HL-60/S4 (cell line): Measurements from ENCODE around the gene PDXDC1.
"Not testable (repeated sequence)": the region's sequence is repeated elsewhere in the genome, so short reads cannot be mapped to it uniquely, and the experiment has no call there.

Experiments used
- in situ Hi-C: fragments of 300-500 bp; cut with MboI; formaldehyde crosslinking; loops from 2 replicates; pipeline ENCODE4 v1.14.3; 2022; ENCODE audit warnings: low sequenced_read_pairs

Gene PDXDC1

DNA sequence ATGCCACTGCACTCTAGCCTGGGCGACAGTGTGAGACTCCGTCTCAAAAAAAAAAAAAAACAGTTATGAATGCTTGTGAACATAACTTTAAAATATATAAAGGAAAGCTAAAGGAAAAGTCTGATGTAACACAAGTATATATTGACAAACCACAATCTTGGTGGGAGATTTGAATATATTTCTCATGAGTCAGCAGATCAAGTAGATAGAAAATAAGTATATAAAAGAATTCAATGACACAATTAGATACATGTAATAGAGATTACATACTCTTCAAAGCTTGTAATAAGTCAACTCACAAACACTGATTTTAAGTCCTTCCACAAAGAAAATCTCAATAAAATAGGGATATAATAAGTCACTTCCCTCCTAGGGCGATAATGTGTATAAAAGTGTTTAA, 40.8 kb downstream of the PDXDC1 start:
- in situ Hi-C loops: not testable (repeated sequence)

DNA sequence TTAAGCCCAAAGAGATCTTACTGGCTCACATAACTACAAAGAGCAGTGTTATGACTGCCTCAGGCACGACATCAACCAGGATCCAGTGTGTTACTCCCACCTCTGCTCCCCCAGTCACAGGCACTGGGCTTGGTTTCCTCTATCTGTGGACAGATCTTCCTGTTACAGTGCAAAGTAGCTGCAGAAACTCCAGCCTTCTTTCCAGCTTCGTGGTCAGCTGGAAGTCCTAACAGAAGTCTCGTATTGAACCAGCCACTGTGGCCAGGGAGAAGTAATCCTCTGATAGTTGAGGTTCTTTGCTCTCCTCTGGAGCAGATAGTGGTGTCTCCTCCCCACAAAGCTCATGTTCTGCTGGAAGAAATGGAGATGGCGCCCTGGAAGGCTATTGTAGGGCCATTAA, 41.5 kb downstream of the PDXDC1 start:
- in situ Hi-C loops: not testable (repeated sequence)

DNA sequence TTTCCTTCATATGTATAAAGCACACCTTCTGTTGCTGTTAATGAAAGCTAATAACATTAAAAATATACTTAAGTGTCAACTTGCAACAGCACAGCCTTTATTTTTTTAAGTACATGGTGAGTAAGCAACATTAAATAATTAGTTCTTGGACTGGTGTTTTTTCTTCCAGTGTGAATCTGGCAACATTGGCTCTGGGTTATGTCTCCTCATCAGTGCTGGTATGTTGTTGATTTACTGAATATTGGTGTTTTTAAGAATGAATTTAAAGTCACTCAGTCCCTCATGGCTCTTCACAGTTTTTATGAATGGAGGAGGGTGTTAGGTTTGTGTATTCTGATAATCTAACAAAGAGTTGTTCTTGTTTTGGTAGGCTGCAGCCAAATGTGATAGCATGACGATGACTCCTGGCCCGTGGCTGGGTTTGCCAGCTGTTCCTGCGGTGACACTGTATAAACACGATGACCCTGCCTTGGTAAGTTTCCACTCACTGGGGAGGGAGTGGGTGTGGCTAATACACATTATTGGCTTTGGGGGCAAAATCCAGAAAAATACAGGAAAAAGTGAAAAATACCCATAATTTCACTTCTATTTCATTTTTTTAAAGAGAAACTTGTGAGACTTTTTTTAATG, 42.2 kb downstream of the PDXDC1 start:
- in situ Hi-C loops: not testable (repeated sequence)

DNA sequence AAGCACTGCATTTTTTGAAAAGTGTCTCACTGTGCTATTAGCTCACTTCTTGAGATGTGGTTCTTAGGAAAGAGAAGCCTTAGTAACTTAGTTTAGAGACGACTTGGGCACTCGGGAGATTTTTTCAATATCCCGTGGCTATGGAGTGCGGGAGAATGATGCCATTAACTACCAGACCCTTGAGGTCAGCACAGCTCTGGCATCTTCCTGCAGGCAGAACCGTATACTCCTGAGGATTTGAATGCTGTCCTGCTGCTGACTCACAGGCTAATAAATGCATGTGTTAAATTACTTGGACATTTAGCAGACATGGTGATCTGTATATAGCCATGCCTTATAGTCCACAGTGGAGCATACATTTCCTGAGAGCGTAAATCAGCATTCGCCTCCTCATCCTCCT, 46.6 kb downstream of the PDXDC1 start:
- in situ Hi-C loops: not testable (repeated sequence)

DNA sequence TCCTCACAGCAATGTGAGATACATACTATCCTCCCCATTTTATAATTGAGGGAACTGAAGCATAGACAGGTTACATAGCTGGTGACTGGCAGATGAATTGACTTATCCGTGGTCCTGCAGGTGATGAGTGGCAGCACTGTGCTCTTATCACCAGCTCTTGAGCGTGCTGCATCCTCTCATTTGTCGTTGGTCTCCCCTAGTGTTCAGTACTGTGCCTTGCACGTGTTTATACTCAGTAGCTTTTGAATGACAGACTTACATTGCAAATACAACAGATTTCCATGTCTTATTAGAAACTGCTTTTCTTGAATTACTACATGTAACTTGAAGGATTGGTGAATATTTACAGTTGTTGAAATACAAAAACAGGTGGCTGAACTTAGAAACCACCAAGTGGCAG, 47.4 kb downstream of the PDXDC1 start:
- in situ Hi-C loops: not testable (repeated sequence)

DNA sequence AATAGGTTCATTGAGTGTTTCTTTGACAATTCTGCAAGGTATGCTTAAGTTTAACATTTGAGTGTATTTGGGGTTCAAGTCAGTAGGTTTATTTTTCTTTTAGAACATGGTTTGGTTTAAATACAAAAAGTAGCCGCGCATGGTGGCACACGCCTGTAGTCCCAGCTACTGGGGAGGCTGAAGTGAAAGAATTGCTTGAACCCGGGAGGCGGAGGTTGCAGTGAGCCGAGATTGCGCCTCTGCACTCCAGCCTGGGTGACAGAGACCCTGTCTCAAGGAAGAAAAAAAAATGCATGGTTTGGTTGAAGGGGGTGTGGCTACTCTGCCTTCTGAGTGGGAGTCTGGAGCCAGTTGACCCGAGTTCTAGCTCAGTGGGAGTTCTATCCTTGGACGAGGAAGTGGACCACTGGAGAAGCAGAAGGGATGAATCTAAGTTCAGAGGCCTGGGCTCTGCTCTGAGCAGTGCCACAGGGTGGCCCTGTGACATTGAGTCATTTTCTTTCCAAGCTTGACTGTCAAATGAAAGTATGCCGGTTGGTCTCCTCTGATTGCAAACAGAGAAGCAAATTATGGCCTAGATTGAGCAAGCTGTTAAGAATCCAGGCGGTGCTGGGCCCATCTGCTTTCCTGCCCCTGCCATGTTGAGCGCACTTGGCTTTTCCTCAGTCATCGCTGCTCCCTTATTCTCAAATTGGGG, 48.7 kb downstream of the PDXDC1 start:
- in situ Hi-C loops: not testable (repeated sequence)

DNA sequence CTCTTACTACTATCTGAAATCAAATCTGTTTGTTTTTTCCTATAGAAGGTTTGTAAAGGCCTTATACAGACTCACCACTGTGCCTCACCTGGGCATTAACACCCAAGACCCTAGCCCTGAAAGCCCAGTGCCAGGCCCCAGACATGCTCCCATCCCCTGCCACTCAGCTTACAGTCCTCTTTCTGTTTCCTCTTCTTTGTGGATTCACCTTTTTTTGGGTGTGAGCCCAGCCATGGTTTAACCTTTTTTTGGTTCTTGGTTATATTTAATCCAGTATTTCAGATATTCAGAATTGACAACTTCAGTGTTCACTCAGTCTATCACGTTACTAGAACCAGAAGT, 50.0 kb downstream of the PDXDC1 start:
- in situ Hi-C loops: not testable (repeated sequence)

DNA sequence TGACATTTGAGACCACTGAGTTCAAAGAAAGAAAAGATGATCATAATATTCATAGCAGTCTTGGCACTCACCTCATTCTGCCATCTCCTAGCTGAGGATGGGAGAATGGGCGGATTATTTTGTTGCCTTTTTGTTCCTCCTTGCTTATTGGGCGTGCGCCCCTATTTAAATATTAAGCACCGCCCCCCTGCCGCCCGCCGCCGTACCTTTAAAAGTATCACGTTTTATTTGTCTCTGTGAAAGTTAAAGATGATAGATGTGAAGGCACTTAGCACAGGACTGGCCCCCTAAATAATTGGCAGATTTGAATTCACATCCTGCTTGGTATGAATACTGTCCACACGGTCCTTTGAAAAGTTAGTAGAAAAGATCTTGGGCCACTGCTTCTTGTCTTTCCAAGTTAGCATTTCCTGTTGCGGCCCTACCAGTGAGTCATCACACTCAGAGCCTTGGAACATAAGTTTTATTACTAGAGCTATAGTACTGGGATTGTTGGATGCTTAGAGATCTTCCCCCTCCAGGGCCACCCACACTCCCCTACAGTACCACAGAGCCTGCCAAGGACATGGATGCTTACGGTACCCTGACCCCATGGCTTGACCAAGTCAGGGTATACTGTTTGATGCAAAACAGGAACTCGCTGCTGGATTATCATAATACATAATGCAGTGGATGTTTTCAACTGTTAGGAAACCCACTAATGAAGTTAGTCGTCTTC, 50.6 kb downstream of the PDXDC1 start:
- in situ Hi-C loops: not testable (repeated sequence)

DNA sequence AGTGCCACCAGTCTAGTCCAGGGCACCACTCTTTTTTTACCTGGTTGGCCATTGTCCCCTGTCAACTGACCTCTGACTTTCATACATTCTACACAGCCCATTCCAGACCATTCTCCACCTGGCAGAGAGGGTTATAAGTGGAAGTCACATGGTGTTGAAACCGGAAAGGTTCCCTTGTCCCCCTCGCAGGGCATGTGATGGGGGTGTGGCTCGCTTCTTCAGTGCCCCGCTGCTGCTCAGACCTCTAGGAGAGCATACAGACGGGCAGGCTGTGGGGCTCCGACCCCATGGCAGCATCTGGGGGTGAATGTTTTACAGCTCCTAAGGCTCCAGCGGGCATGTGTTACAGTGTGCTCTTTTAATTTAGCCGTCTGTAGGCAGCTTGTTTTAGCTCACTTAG, 52.2 kb downstream of the PDXDC1 start:
- in situ Hi-C loops: not testable (repeated sequence)

DNA sequence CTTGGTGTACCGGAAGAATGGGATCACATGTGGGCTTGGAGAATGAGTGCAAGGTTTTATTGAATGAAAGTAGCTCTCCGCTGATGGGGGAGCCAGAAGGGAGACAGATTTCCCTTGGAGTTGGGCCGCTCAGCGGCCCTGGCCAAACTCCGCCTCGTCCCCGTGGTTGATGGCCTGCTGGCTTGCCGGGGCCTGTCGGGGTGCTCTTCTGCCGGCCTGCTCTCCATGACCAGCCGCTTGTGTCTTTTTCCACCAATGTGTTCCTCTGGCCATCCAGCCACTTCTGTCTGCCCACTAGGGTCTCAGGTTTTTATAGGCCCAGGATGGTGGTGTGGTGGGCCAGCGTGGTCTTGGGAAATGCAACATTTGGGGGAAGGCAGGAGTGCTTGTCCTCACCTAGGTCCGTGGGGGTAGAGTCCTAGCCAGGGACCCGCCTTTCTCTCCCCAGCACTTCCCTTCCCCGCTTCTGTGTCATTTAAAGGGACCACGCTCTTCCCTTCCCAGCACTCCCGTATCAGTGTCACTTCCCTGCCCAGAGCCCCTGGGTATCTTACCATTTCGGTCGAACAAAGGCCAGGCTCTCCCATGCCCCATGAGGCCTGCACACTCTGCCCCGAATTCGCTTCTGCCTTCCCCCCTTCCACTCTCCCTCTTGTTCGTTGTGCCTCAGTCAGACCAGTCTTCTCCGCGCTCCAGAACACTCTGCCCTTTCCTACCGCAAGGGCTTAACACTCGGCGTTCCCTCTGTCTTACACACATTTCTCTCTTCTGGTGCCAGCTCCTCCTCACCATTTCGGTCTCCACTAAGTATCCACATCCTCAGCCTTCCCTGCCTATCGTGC, 52.9 kb downstream of the PDXDC1 start:
- in situ Hi-C loops: not testable (repeated sequence)

DNA sequence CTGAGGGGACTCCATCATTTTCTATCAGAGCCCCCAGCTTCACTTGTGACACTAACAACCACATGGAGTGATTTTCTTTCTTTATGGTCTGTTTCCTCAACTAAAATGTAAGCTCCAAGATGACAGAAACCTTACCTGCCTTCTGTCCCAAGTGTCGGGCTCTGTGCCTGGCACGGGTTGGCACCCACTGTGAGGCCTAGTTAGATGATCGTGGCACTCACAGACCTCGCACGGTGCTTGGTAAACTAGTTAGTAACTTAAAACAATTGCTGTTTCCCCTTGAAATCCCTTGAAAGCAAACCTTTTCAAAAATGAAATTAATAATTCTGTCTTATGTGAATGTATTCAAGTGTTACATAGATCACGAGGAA, 53.5 kb downstream of the PDXDC1 start:
- in situ Hi-C loops: not testable (repeated sequence)

DNA sequence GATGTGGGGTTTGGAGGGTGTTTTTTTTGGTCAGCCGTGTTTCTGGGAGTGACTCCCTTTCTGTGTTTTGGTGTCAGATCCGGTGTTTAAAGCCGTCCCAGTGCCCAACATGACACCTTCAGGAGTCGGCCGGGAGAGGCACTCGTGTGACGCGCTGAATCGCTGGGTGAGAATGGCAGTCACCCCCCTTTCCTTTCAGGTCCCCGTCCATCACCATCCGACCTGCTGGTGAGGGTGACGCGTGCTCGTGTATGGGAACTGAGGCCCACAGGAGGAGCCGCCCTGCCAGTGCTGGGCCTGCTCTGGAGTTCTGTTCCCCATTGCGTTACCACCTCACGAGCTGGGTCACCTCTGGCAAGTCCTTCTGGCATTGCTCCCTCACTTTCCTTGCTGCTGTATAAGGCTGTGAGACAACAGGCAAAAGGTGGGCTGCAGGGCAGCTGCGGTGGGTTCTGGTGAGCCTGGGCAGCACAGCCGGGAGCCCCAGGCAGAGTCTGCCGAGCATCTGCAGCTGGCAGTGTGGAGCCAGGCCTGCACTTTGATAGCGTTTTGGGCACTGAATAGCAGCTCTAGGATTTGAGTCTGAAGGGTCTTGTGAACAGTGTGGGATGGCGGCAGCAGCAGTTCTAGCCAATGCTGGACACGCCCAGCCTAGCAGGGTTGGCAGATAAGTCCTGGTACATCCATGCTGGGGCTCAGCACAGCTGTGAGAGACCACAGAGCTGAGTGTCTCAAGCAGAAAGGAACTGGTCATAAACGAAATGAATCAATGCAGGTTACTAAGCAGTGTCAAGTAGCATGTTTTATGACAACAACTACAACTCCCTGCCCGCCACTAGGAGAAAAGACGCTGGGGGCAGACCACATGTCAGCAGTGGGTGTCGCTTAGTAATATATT, 54.2 kb downstream of the PDXDC1 start:
- in situ Hi-C loops: not testable (repeated sequence)

DNA sequence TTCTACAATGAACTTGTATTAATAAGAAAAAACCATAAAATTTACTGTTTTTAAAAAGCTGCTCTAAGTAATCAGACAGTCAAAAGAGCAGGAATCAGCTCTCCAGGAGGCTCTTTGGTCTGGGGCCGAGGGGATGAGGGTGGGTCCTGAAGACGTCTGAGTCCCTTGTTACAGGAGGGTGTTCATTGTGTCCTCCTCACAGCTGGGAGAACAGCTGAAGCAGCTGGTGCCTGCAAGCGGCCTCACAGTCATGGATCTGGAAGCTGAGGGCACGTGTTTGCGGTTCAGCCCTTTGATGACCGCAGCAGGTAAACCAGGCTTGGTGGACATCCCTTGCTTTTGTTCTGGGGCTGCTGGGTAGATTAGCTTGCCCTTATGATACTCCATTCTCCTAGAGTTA, 54.9 kb downstream of the PDXDC1 start:
- in situ Hi-C loops: not testable (repeated sequence)

DNA sequence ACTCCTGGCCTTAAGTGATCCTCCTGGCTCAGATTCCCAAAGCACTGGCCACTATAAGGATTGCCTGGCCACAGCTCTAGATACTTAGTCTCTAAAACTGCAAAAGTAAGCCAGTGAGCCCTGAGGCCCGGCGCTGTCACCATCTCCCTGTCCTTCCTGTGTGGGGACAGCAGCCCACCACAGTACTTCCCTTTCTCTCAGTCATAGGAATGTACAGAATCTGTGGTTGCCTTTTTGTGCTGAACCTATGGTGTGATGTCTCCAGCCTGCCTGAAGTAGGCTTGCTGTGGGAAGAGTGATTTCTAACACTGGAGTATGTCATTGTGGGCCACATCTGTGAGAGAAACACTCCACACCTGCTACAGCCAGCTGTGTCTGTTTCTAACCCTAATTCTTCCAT, 56.4 kb downstream of the PDXDC1 start:
- in situ Hi-C loops: no loop called here

DNA sequence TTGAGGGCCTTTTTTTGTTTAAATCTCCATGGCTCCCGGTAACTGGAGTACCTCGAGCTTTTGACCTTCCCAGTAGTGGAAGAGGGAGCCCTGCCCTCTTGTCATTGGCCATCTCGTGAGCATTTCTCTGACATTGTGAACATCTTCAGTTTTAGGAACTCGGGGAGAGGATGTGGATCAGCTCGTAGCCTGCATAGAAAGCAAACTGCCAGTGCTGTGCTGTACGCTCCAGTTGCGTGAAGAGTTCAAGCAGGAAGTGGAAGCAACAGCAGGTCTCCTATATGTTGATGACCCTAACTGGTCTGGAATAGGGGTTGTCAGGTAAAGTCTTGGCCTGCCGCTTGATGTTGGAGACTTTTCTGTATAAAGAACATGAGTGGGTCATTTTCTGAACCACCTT, 56.8 kb downstream of the PDXDC1 start:
- in situ Hi-C loops: no loop called here

DNA sequence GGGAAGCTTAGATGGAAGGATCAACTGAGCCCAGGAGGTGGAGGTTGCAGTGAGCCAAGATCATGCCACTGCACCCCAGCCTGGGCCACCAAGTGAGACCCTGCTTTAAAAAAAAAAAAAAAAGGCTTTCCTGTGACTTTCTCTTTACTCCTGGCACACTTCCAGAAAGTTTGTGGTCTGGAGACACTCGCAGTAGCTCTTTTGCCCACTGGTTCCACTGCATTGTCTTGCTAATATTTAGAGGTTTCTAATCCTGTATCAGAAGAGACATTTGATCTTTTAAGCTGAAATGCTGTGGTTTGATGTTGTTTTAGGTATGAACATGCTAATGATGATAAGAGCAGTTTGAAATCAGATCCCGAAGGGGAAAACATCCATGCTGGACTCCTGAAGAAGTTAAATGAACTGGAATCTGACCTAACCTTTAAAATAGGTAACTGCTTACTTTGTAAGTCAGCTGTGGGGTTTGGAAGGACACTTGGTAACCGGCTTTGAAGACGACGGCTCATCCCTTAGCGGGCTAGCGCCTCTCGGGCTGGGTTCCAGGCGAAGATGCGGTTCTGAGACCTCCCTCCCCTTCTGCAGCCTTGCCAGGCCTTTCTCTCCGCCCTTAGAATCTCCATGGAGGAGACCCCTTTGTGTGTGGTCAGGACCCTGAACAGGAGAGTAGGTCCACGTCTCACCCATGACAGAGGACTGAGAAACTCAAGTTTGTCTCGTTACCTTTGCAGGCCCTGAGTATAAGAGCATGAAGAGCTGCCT, 57.9 kb downstream of the PDXDC1 start:
- in situ Hi-C loops: no loop called here

DNA sequence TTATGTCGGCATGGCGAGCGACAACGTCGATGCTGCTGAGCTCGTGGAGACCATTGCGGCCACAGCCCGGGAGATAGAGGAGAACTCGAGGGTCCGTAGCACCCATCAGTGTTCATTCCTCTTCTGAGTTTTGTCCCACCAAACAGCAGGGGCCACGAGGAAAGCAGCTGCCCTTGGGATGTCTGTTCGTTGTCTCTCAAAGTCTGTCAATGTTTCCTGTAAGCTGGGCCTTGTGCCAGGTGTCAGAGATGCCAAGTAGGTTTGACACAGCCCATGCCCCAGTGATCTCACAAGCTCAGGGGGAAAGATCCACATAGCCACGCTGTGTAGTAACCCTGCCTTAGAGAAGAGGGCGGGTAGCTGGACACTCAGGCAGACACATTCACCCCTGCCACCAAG, 58.5 kb downstream of the PDXDC1 start:
- in situ Hi-C loops: no loop called here

DNA sequence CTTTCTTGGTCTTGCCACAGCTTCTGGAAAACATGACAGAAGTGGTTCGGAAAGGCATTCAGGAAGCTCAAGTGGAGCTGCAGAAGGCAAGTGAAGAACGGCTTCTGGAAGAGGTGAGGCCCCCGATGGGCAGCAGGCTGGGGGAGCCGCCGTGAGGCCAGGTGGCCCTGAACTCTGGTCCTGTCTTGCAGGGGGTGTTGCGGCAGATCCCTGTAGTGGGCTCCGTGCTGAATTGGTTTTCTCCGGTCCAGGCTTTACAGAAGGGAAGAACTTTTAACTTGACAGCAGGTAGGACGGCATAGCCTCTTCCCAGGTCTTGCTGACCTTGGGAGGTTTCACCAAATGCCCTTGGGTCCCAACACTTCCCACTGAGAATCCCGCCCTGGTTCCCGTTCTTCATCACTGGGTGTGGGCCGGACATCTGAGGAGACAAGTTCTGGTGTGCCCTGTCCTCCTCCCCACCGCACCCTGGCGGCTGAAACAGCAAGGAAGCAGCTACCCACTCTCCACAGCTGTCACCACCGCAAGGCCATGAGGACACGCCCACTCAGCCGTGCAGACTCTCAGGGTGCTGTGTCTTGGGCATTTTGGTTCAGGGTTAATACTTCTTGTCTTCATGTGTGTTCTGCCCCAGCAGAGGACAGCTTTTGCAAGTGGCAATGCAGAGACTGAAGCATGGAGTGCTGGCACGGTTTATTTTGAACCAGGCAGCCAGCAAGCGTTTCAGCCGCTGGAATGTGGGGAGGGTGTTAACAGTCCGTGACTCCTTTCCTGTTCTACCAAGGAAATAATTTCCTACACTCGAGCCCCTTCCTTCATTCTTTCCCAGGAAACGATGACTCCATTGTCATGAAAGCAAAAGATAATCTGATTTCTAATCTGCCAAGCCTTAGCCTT, 59.7 kb downstream of the PDXDC1 start:
- in situ Hi-C loops: no loop called here
